SU-DHL-6 (cell line): ENCODE results near the gene SLC17A9.

Experiments
- CTCF ChIP-seq: fragments of 200-600 bp; sonication (generic); IDR thresholded peaks from one replicate; pipeline ENCODE4 v1.5.1; 2017; ENCODE audit warnings: antibody characterized with exemption, mild to moderate bottlenecking, low read length, moderate library complexity; ENCODE audit not compliant: insufficient read depth, poor library complexity, severe bottlenecking
- EZH2phosphoT487 ChIP-seq: fragments of 200-600 bp; sonication (generic), shearing (Covaris generic); conservative IDR thresholded peaks from 2 replicates; pipeline ENCODE4 v1.6.1; 2018; ENCODE audit warnings: mild to moderate bottlenecking, antibody characterized with exemption, low read length, moderate library complexity, mixed read lengths

GRCh38 chr20:63007646-63008488 is 55.4 kb downstream of the SLC17A9 start:
- no peak for TF ChIP-seq CTCF
- TF ChIP-seq EZH2phosphoT487: no peak
